GM19372 (cell line): Measurements from ENCODE around the gene NFATC2.

Source experiments
- ATAC-seq: cut with Tn5 transposase; IDR thresholded peaks from one replicate; pipeline ENCODE4 v1.9.1; 2021; ENCODE audit warnings: mild to moderate bottlenecking, low read depth, moderate library complexity; ENCODE audit not compliant: unreplicated experiment

The NFATC2 gene

DNA sequence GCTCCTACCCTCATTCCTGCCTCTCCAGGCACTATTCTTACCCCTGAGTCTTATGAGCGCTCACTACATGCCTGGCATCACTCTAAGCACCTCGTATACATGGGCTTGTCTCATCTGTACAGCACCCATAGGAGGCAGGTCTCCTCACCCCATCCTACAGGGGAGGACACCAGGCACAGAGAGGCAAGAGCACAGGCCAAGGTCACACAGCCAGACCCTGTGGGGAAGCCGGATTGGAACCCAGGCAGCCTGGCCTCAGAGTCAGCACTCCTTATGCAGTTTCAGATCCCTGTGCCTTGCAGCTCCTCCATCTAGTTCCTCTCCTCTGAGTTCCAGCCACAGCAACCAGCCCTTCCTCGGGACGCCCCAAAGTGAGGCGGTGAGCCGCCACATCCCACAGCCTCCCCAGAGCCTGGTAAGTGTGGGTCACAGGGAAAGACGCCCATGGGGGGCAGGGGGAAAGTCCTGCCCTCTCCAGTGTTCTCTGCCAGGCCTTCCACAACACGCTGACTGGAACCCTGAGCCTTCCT is 103.3 kb downstream of the NFATC2 start:
- no peak for ATAC-seq

DNA sequence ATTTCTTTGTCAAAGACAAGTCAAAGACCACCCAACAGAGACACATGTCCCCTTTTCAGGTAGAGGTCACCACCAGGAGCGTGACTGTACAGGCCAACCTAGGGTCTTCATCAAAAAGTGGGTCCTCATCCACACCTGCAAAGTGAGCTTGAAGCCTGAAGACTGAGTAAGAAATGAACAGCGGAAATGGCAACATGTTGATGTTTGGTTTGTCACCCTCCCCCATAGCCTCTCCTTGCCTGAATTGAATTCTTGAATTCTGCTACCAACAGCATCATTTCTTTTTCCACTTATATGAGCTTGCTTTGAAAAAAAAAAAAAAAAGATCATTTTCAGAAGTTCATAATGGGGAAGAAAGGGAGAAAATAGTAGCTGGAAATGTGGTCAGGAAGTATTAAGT is 104.4 kb downstream of the NFATC2 start:
- ATAC-seq: no peak

- no peak for ATAC-seq
These were observed 105.2 kb downstream of the NFATC2 start for GRCh38 chr20:51437182-51437924.

- ATAC-seq: no peak
These were observed 107.8 kb downstream of the NFATC2 start for GRCh38 chr20:51434580-51435247.

GRCh38 chr20:51434026-51434425 is 108.5 kb downstream of the NFATC2 start:
- ATAC-seq: no peak

- no peak for ATAC-seq
These were observed 109.6 kb downstream of the NFATC2 start for GRCh38 chr20:51432875-51433274.

DNA sequence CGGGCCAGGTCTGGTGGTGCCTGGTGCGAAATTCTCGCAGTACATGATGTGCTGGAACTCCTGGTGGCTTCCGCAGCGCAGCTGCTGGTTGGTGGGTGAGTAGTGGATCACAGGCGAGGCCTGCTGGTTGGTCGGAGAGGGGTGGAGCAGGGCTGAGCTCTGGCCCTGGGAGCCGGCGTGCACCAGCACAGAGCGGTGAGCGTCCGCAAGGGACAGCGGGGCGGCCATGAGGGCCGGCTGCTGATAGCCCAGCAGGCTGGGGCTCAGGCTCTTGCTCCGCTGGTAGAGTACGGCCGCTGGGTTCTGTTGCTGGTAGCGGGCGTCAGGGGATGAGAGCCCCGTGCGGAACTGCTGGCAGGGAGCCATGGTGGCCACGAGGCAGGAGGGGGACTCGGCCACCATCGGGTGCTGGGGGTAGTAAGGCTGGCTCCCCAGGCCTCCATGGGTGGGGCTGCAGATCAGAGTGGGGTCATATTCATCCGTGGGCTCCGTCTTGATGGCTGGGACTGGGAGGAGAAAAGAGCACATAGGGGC is 110.2 kb downstream of the NFATC2 start:
- no peak for ATAC-seq

- ATAC-seq: no peak
These were observed 111.2 kb downstream of the NFATC2 start for GRCh38 chr20:51431321-51431720.

- no peak for ATAC-seq
These were observed 112.1 kb downstream of the NFATC2 start for GRCh38 chr20:51430198-51430950.

- ATAC-seq: no peak
These were observed 112.8 kb downstream of the NFATC2 start for GRCh38 chr20:51429696-51430095.

GRCh38 chr20:51429144-51429482 is 113.4 kb downstream of the NFATC2 start:
- no peak for ATAC-seq

DNA sequence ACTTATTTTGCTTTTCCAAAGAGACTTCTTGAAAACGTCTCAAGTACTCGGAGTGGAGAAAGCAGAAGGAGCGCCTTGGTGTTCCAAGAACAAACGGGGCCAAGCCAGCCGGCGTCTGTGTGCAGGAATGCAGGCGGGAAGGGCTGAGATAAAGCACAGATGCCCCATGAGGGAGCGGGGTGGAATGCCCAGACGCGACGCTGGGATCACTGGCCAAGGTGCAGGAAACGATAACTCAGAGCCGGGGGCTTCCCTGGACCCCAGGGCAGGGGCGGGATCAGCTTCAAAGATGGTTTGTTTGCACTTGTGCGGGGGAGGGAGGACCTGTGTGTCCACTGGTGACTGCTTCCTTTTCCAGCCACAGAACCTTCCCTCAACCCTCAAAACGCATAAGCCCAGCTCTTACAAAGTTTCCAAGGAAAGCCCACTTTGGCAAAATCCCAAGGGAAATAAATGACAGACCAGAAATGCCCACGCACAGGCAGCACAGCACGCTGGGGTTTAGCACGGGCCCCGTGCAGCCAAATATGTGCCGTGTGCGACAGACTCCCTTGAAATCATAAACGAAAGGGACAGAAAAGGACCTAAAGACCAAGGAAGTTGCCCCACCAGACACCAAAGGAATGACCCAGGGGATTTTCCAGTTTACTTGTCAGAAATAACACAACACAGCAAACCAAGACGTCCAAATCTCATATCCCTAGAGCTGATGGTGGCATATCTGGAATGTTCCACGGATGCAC is 113.9 kb downstream of the NFATC2 start:
- no peak for ATAC-seq

DNA sequence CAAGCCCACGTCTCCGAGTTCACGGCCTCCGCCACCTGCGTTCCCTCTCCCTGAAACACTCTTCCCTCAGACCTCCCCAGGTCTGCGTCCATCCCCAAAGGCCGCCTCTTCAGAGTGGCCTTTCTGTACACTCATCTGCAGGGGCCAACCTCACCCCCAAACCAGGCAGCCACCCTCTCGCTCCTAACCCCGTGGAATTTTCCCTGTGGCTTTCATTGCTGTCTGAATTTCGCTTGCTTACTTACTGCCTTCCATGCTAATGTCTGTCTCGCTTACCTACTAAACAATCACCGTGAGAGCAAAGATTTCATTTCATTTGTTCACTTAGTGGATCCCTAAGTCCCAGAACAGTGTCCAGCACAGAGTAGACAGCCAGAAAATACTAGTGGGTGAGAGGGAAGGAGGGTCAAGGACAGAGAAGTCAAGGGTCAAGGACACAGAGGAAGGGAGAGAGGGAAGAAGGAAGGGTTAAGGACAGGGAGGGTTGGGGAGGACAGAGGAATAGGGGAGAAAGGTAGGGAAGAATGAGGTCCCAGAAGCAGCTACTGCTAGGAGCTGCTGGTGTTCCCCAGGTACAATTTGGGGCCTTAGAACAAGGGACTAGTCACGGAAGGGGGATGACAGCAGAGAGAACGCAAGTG is 114.7 kb downstream of the NFATC2 start:
- ATAC-seq: no peak

DNA sequence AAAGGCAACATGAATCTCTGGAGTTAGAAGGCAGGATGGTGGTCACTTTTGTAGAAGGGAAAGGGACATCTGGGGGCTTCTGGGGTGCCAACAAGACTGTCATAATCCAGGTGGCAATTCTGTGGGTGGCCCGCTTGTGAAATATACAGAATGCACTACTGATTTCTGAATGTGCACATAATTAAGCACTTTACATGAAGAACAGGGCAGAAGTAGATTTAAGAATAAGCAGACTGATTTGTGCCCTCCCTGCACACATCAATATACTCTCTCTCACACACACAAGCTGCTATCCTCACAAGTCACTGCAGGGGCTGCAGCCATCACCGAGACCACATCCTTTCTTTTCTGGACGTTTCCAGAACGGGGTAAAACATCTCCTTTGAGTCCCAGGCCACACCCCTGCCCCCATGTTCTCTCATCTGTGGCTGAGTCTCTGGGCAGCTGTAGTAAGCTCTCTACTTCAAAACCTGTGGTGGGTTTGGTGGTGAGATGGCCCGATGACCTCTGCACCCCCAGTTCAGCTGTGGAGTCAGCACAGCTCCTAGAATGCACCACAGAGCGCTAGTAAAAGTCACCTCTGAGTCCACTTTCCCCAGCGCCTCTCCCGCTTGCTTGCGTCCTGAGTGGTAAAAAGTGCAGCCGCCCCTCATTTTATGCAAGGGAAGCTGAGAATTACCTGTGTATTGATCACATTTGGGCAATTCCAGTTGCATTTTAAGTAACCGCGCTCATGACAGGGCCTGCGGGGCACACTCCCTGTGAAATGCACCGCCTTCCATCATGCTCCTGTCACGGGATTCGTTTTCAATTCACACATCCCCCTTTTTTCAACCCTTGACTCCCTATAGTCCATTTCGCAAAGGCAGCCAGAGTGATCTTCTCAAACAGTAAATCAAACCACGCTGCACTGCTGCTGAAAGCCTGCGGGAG is 115.5 kb downstream of the NFATC2 start:
- ATAC-seq: no peak

- no peak for ATAC-seq
These were observed 117.0 kb downstream of the NFATC2 start for GRCh38 chr20:51425347-51426106.

DNA sequence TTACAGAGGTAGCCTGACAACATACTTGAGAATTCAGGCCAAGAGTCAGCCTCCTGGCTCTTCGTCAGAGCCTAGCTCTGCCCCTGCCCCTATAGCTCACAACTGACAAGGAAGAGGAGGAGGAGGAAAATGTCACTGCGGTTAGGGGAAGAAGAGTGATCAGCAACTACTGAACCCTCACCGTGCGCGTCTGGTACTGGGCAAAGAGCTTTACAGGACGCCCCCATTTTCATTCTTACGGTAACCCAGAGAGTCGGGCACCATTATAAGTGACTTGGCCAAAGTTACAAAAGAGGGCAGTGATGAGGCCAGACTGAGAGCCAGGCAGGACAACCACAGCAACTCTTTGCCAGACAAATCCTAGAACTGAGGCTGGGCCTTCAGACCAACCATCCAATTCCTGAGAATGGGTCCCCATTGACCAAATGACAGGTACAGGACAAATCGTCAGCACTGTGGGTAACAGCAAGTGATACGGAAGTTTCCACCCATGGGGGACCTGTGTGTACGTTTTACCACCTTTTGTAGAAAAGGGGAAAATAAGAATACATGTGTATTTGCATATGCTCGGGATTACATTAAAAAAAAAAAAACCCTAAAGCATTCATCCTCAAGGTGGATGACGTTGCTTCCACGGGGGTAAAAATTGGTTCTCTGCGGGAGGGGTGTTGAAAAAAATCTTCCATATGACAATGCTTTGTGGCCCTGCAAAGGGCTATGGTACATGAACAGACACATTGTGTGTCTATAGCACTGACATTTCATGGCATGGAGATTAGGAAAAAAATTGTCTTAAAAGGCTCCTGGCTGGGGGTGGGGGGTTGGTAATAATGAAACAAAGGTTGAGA is 118.0 kb downstream of the NFATC2 start:
- no peak for ATAC-seq

DNA sequence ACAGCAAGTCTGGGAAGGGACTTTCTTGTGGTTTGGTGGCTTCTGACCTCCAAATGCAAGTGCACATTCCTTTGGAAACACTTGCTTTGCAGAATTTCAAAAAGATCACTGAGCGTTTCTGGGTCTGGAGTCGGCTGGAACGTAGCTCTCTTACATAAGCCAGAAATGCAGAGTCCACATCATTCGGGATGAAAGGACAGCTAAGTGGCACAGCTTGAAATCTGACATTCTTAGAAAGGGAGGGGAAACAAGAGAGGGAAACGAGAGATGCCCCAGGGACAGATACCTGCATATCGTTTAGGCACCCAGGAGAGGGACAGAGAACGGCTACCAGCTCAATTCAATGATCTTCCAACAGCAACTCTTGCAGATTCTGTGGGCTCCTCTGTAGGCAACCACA is 118.7 kb downstream of the NFATC2 start:
- no peak for ATAC-seq
